Uterus (tissue), 4 donors: ENCODE data around the gene PSAPL1. TPM values are rescaled to one million over a fixed set of nuclear protein-coding genes. Genes with fewer than 3 reads are reported as not detected.

Experiments used
- DNase-seq, 2 donors: peaks; one replicate each; pipeline ENCODE4 v3.0.0-alpha.2; 2019 to 2020
- H3K27ac ChIP-seq, 2 donors: fragments of 200-600 bp; sonication (generic); 1 replicate in 1 of 2; 2 replicates in 1 of 2; pipeline ENCODE4 v1.5.1; 2016 to 2018
- H3K27me3 ChIP-seq, 2 donors: fragments of 200-600 bp; sonication (generic); one replicate each; pipeline ENCODE4 v1.5.1; 2018 to 2019; ENCODE audit warnings: control low read depth in 1 of 2
- H3K36me3 ChIP-seq, 2 donors: fragments of 200-600 bp; sonication (generic); one replicate each; pipeline ENCODE4 v1.5.1; 2019; ENCODE audit warnings: control low read depth in 1 of 2
- H3K4me1 ChIP-seq, 2 donors: fragments of 200-600 bp; sonication (generic); one replicate each; pipeline ENCODE4 v1.5.1; 2018 to 2019; ENCODE audit warnings: control low read depth in 1 of 2
- H3K4me3 ChIP-seq, 2 donors: fragments of 200-600 bp; sonication (generic); 1 replicate in 1 of 2; 2 replicates in 1 of 2; pipeline ENCODE4 v1.5.1; 2018 to 2019; ENCODE audit warnings: mild to moderate bottlenecking in 1 of 2
- H3K9me3 ChIP-seq, 2 donors: fragments of 200-600 bp; sonication (generic); one replicate each; pipeline ENCODE4 v1.5.1; 2019; ENCODE audit warnings: control low read depth in 1 of 2
- POLR2A ChIP-seq, 2 donors: fragments of 450-650 bp; IDR thresholded peaks; one replicate each; pipeline ENCODE4 v1.6.1; 2016; ENCODE audit warnings: antibody characterized with exemption in 2 of 2, mild to moderate bottlenecking in 1 of 2, moderate library complexity in 1 of 2
- intact Hi-C: fragments of 100-400 bp; cut with DNase I; formaldehyde crosslinking; loops from one replicate; pipeline ENCODE4 v1.15.1; 2023; ENCODE audit warnings: low total_unique reads
- total RNA-seq, 4 donors: library from RNA; depleted of rRNA in 3 of 4; stranded (reverse); fragments of >200 nt in 3 of 4; gene quantifications; one replicate each; pipeline versions ENCODE4 v1.1.0 to v1.2.4, GENCODE V29; 2014 to 2023
- TF ChIP-seq, protein P1 (sequence below), 4 experiments: fragments of 200-600 bp in 2 of 4; fragments of 450-650 bp in 2 of 4; sonication (generic) in 2 of 4; IDR thresholded peaks; one replicate each; pipeline ENCODE4 v1.5.1; 2016 to 2019; ENCODE audit warnings: antibody characterized with exemption in 4 of 4, mild to moderate bottlenecking in 2 of 4, moderate library complexity in 1 of 4
- donor health status: DM: yes; HTN: yes; CAD: no.

The PSAPL1 gene
- total RNA-seq, 4 donors from 2014 or later, result not detected

DNA sequence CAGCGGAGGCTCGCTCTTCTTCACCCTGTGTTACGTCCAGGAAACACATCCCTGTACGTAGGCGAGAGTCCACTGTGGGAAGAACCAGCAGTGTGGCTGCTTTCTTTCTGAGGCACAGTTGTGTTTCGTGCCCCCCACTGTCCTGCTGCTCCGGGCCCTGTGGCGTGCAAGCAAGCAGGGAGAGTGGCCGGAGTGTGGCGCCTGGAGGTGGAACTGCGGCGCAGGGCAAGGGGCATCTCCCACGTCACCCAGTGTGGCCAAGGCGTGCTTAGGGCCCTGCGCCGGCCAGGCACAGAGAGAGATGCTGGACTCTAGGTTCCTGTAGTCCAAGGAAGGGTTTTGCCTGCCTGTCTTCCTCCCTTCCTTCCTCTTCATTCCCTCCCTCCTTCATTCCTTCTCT is 13.3 kb upstream of the PSAPL1 start:
- Histone ChIP-seq H3K4me3 (no peak overlapping the region), H3K27me3 (no peaks in the 10 kb centered on the region), H3K27ac (no peak overlapping the region), H3K9me3 (no peaks in the 10 kb centered on the region), H3K36me3 (no peaks in the 10 kb centered on the region), H3K4me1 (no peaks in the 10 kb centered on the region)
- TF ChIP-seq, protein P1, sequence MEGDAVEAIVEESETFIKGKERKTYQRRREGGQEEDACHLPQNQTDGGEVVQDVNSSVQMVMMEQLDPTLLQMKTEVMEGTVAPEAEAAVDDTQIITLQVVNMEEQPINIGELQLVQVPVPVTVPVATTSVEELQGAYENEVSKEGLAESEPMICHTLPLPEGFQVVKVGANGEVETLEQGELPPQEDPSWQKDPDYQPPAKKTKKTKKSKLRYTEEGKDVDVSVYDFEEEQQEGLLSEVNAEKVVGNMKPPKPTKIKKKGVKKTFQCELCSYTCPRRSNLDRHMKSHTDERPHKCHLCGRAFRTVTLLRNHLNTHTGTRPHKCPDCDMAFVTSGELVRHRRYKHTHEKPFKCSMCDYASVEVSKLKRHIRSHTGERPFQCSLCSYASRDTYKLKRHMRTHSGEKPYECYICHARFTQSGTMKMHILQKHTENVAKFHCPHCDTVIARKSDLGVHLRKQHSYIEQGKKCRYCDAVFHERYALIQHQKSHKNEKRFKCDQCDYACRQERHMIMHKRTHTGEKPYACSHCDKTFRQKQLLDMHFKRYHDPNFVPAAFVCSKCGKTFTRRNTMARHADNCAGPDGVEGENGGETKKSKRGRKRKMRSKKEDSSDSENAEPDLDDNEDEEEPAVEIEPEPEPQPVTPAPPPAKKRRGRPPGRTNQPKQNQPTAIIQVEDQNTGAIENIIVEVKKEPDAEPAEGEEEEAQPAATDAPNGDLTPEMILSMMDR (IDR thresholded peaks at IDR 0.05), result no peak
- no peak for TF ChIP-seq POLR2A (IDR thresholded peaks at IDR 0.05)
- no peak for DNase-seq
- intact Hi-C loops, result no loop called here

DNA sequence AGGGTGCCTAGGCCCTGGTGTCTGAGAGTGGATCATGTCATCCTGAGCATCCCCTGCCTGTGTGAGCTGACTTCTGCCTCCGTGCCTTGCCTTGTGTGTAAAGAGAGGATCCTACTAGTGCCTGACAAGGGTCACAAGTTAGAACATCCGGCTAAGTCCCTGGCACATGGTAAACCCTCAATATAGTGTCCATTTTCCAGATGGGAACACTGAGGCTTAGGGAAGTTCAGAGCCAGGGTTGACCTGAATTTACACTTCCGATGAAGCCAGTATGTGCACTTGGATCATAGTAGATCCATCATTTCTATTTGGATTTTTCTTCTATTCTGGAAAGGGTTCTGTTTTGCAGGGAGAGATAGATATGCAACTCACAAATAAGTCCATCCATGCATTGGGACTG is 12.5 kb upstream of the PSAPL1 start:
- Histone ChIP-seq H3K36me3 (no peaks in the 10 kb centered on the region), H3K4me1 (no peaks in the 10 kb centered on the region), H3K27me3 (no peaks in the 10 kb centered on the region), H3K27ac (no peak overlapping the region), H3K4me3 (no peak overlapping the region), H3K9me3 (no peaks in the 10 kb centered on the region)
- intact Hi-C loops, result no loop called here
- TF ChIP-seq, protein P1 (IDR thresholded peaks at IDR 0.05), result no peak
- no peak for TF ChIP-seq POLR2A (IDR thresholded peaks at IDR 0.05)
- no peak for DNase-seq

DNA sequence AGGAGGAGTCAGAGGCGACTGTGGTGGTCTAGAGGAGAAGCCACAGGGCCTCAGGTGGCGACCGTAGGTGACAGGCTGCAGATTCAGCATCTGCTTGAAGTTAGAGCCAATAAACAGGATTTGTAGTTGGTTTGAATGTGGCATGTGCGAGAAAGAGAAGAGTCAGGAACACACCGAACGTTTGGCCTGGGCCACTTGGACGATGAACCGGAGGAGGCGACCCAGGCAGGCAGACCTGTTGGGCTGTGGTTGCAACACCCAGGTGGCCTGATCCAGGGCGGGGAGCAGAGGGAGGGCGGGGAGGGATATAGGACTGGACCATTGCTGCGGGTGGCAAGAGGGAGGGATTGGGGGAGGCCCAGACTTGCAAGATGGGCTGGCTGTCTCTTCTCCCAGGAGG is 10.0 kb upstream of the PSAPL1 start:
- Histone ChIP-seq H3K27me3 (no peaks in the 10 kb centered on the region), H3K4me3 (no peak overlapping the region), H3K36me3 (no peaks in the 10 kb centered on the region), H3K27ac (no peak overlapping the region), H3K9me3 (no peaks in the 10 kb centered on the region), H3K4me1 (no peaks in the 10 kb centered on the region)
- intact Hi-C loops, result no loop called here
- TF ChIP-seq, protein P1 (IDR thresholded peaks at IDR 0.05), result no peak
- no peak for TF ChIP-seq POLR2A (IDR thresholded peaks at IDR 0.05)
- no peak for DNase-seq

DNA sequence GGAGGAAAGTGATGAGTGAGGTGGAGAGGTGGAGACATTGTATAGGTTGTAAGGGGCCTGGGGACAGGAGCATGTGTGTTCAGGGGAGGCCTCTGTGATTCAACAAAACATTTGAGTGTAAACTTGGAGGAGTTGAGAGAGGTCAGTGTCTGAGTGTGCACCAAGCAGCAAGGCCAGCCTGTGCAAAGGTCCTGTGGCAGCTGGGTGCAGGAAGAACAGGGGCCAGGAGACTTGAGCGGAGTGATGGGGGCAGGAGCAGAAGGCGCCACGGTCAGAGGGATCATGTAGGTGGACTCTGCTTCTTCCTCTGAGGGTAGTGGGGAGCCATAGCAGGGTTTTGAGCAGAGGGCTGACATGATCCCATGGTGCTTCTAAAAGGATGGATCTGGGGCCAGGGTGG is 9.6 kb upstream of the PSAPL1 start:
- Histone ChIP-seq H3K27ac (no peak overlapping the region), H3K27me3 (no peaks in the 10 kb centered on the region), H3K4me3 (no peak overlapping the region), H3K4me1 (no peaks in the 10 kb centered on the region), H3K36me3 (no peaks in the 10 kb centered on the region), H3K9me3 (no peaks in the 10 kb centered on the region)
- TF ChIP-seq POLR2A (IDR thresholded peaks at IDR 0.05), result no peak
- TF ChIP-seq, protein P1 (IDR thresholded peaks at IDR 0.05), result no peak
- intact Hi-C loops, result no loop called here
- DNase-seq, result no peak

DNA sequence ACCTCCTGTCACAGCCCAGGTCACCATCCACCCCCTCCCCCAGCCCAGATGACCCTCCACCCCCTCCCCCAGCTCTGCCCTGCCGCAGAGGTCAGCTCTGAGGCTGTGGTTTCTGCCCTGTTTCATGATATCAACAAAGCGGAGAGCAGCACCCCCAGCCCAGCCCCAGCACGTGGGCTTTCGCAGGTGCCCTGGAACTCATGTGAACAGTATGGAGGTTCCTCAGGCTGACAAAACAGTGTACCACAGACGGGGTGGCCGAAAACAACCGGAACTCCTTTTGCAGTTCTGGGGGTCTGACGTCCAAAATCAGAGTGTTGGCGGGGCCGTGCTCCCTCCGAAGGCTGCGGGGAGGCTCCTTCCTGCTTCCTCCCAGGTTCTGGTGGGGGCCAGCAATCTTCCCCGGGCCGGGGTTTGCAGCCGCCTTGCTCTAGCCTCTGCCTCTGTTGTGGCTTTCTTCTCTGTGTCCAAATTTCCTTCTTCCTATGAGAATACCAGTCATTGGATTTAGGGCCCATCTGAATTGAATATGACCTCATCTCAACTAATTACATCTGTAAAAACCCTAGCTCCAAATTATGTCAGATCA is 7.9 kb upstream of the PSAPL1 start:
- Histone ChIP-seq H3K4me3 (no peak overlapping the region), H3K27ac (no peak overlapping the region), H3K4me1 (no peaks in the 10 kb centered on the region), H3K36me3 (no peaks in the 10 kb centered on the region), H3K27me3 (no peaks in the 10 kb centered on the region), H3K9me3 (no peaks in the 10 kb centered on the region)
- intact Hi-C loops, result no loop called here
- no peak for DNase-seq
- no peak for TF ChIP-seq POLR2A (IDR thresholded peaks at IDR 0.05)
- TF ChIP-seq, protein P1 (IDR thresholded peaks at IDR 0.05), result no peak
